Natural killer cell (primary cell): ENCODE results near the gene TANGO6. TPM values are rescaled to one million over a fixed set of nuclear protein-coding genes. Genes with fewer than 3 reads are reported as not detected.

ENCODE experiments used
- ATAC-seq, 3 donors: fragments of 150-1000 bp in 2 of 3; fragments of 200-7000 bp in 1 of 3; cut with Tn5 transposase; 1 replicate in 1 of 3; 2 replicates in 2 of 3; pipeline ENCODE4 v1.10.0; 2021; ENCODE audit warnings: mild to moderate bottlenecking in 2 of 3, moderate library complexity in 2 of 3
- DNase-seq, 2 donors: peaks; one replicate each; pipeline versions ENCODE4 v3.0.0 to v3.0.0-alpha.2; 2013 to 2021; ENCODE audit warnings: mixed read lengths in 1 of 2
- H3K27ac ChIP-seq: one replicate; pipeline ENCODE4 v1.5.1; 2013; ENCODE audit warnings: mild to moderate bottlenecking, low read length
- H3K27me3 ChIP-seq: one replicate; pipeline ENCODE4 v1.6.1; 2013; ENCODE audit warnings: low read length; ENCODE audit not compliant: control insufficient read depth, insufficient read depth
- H3K36me3 ChIP-seq: one replicate; pipeline ENCODE4 v1.6.1; 2013; ENCODE audit warnings: low read length; ENCODE audit not compliant: control insufficient read depth, insufficient read depth
- H3K4me1 ChIP-seq: one replicate; pipeline ENCODE4 v1.6.1; 2013; ENCODE audit warnings: low read length; ENCODE audit not compliant: control insufficient read depth, insufficient read depth
- H3K4me3 ChIP-seq: one replicate; pipeline ENCODE4 v1.5.1; 2013; ENCODE audit warnings: low read length
- H3K9me3 ChIP-seq: one replicate; pipeline ENCODE4 v1.6.1; 2013; ENCODE audit warnings: low read length; ENCODE audit not compliant: control insufficient read depth, insufficient read depth
- H3K27ac Mint-ChIP-seq, 2 donors: one replicate each; pipeline ENCODE4 v1.8.0; 2022; ENCODE audit warnings: mild to moderate bottlenecking in 2 of 2, mixed read lengths in 2 of 2, moderate library complexity in 1 of 2
- H3K27me3 Mint-ChIP-seq, 2 donors: one replicate each; pipeline ENCODE4 v1.8.0; 2022; ENCODE audit warnings: low read depth in 2 of 2, mixed read lengths in 2 of 2
- H3K36me3 Mint-ChIP-seq: one replicate; pipeline ENCODE4 v1.8.0; 2022; ENCODE audit warnings: mixed read lengths
- H3K4me1 Mint-ChIP-seq, 2 donors: one replicate each; pipeline ENCODE4 v1.8.0; 2022; ENCODE audit warnings: mixed read lengths in 2 of 2
- H3K4me3 Mint-ChIP-seq: one replicate; pipeline ENCODE4 v1.8.0; 2022; ENCODE audit warnings: mild to moderate bottlenecking, moderate library complexity, mixed read lengths
- H3K9me3 Mint-ChIP-seq, 2 donors: one replicate each; pipeline ENCODE4 v1.8.0; 2022; ENCODE audit warnings: mixed read lengths in 2 of 2
- WGBS: methylation state at CpG from one replicate; pipeline ENCODE4 v1.1.7; 2013; ENCODE audit warnings: missing lambda C conversion rate; ENCODE audit not compliant: insufficient coverage; 5-methylcytosine and 5-hydroxymethylcytosine counted together
- intact Hi-C: fragments of 100-400 bp; cut with micrococcal nuclease; formaldehyde crosslinking; loops from one replicate; pipeline ENCODE4 v1.14.2; 2022
- total RNA-seq, 4 donors: library from RNA; stranded (reverse); fragments of 120-200 nt in 1 of 4; gene quantifications; one replicate each; pipeline versions ENCODE4 v1.2.3 to v1.2.4, GENCODE V29; 2013 to 2022
- TF ChIP-seq, protein P1 (sequence below): fragments of 200-600 bp; IDR thresholded peaks from one replicate; pipeline ENCODE4 v1.8.0; 2022; ENCODE audit warnings: antibody characterized with exemption

Gene TANGO6
- total RNA-seq, 3 donors from 2014 or later (not counting 1 experiment from before 2014, with no cell fraction given): 21.2 to 27.3 (median 23.9) TPM

DNA sequence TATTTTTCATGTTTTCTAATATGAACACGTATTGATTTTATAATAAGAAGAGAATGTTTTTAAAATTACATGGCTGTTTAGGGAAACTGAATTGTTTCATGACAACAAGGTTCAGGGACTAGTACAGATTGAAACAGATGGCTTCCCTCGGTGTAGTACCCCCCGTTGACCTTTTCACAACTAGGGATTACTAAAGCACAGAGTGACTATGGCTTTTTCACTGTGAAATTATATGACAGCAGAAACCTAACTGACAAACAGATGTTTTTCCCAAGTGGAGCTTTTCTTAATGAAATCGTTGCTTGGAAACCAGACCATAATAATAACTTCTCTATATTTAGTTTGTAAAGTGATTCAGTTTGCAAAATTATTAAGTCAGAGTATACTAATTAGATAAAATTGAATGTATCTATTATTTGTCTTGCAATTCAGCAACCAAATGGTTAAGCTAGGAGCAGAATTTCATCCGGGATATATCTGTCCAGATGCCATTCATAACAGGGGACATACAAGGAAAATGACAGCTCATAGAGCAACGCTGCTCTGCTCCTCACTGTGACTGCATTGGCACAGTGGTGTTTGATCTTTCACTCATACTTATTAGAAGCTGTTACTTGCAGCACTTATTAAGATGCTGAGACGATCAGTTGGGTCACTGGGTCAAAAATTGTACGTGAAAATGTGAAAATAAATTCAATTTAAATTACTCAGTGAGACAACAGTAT lies 111.7 kb downstream of the TANGO6 start:
- Mint-ChIP-seq H3K4me3 (no peak overlapping the region), H3K36me3 (no peaks in the 10 kb centered on the region), H3K4me1 (no peaks in the 10 kb centered on the region), H3K27me3 (no peaks in the 10 kb centered on the region), H3K27ac (no peak overlapping the region), H3K9me3 (no peaks in the 10 kb centered on the region)
- intact Hi-C loops: no loop called here
- H3K9me3 ChIP-seq: no peaks in the 10 kb centered on the region
- 84% methylated on average over 5 of the region's 8 CpGs for whole genome bisulfite sequencing
- DNase-seq (no peak), ATAC-seq (no peak)
- H3K27me3 ChIP-seq: no peaks in the 10 kb centered on the region
- H3K4me3 ChIP-seq: no peak overlapping the region
- H3K27ac ChIP-seq: no peak overlapping the region
- no peaks in the 10 kb centered on the region for H3K36me3 ChIP-seq
- H3K4me1 ChIP-seq: no peaks in the 10 kb centered on the region
- TF ChIP-seq, protein P1, sequence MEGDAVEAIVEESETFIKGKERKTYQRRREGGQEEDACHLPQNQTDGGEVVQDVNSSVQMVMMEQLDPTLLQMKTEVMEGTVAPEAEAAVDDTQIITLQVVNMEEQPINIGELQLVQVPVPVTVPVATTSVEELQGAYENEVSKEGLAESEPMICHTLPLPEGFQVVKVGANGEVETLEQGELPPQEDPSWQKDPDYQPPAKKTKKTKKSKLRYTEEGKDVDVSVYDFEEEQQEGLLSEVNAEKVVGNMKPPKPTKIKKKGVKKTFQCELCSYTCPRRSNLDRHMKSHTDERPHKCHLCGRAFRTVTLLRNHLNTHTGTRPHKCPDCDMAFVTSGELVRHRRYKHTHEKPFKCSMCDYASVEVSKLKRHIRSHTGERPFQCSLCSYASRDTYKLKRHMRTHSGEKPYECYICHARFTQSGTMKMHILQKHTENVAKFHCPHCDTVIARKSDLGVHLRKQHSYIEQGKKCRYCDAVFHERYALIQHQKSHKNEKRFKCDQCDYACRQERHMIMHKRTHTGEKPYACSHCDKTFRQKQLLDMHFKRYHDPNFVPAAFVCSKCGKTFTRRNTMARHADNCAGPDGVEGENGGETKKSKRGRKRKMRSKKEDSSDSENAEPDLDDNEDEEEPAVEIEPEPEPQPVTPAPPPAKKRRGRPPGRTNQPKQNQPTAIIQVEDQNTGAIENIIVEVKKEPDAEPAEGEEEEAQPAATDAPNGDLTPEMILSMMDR: no peak

DNA sequence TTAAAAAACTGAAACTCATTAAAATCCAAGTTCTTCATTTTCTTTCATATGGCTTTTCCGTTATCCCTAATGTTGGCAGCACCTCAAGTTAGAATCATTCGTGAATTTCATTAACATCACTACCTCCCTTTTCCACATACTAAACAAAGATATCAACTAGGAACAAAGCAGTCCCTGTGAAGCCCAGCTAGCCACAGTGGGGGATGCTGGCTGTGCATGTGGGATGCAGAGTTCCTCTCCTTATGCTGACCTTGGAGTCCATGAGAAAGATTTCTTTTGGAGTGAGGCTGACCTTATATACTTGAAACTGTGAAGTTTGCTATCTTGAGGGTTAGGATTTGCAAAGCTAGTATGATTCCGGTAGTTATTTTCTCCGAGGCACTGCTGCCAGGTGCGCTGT lies 117.6 kb downstream of the TANGO6 start:
- Histone ChIP-seq H3K36me3 (no peaks in the 10 kb centered on the region), H3K4me3 (no peak overlapping the region), H3K27me3 (no peaks in the 10 kb centered on the region), H3K4me1 (no peaks in the 10 kb centered on the region), H3K27ac (no peak overlapping the region), H3K9me3 (no peaks in the 10 kb centered on the region)
- TF ChIP-seq, protein P1: no peak
- H3K36me3 Mint-ChIP-seq: no peaks in the 10 kb centered on the region
- H3K4me3 Mint-ChIP-seq: no peak overlapping the region
- no peak for ATAC-seq
- H3K9me3 Mint-ChIP-seq: no peaks in the 10 kb centered on the region
- intact Hi-C loops: no loop called here
- 98% methylated on average over 5 of the region's 5 CpGs for WGBS
- DNase-seq: no peak
- H3K27me3 Mint-ChIP-seq: no peaks in the 10 kb centered on the region
- no peaks in the 10 kb centered on the region for H3K4me1 Mint-ChIP-seq
- no peak overlapping the region for H3K27ac Mint-ChIP-seq

DNA sequence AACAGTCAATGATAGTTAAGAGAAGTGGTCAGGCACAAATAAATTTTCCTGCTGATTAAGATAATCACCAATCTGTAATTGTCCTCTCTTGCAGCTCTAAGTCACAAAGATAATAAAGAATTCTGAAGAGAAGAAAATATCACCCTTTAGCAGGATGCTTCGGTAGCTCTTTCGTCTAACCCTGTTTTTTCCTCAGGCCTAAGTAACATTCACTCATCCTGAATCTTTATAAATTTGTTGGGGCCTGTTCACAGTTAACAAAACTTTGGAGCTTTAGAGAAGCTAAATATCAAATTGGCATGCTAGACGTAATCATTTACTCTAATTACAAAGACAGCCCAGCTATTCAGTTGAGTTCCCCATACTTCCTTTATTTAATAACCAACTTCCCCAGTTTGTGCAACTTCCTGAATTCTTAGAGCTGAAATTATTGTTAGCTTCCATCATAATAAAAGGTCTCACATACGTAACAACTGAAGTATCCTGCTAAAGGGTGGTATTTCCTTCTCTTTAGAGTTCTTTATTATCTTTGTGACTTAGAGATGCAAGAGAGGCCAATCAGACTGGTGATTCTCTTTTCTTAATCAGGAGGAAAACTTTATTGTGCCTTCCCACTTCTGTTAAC lies 118.6 kb downstream of the TANGO6 start:
- Histone ChIP-seq H3K27ac (no peak overlapping the region), H3K36me3 (no peaks in the 10 kb centered on the region), H3K4me1 (no peaks in the 10 kb centered on the region), H3K27me3 (no peaks in the 10 kb centered on the region), H3K9me3 (no peaks in the 10 kb centered on the region), H3K4me3 (no peak overlapping the region)
- intact Hi-C loops: no loop called here
- Mint-ChIP-seq H3K36me3 (no peaks in the 10 kb centered on the region), H3K27me3 (no peaks in the 10 kb centered on the region), H3K4me3 (no peak overlapping the region), H3K9me3 (no peaks in the 10 kb centered on the region), H3K4me1 (no peaks in the 10 kb centered on the region), H3K27ac (no peak overlapping the region)
- DNase-seq (no peak), ATAC-seq (no peak)
- 87% methylated on average over 3 of the region's 4 CpGs for WGBS
- TF ChIP-seq, protein P1: no peak
